HepG2 (cell line): ENCODE results near the gene RIOK3. TPM values are rescaled to one million over a fixed set of nuclear protein-coding genes. Genes with fewer than 3 reads are reported as not detected.

Source experiments
- ATAC-seq: fragments of 200-7000 bp; cut with Tn5 transposase; 3 replicates; pipeline ENCODE4 v1.9.1; 2020; ENCODE audit warnings: mild to moderate bottlenecking, moderate library complexity
- BruUV-seq: library from RNA; stranded (reverse); fragments of 400-500 nt; replicated peaks from 2 replicates; lab custom pipeline; 2021; lab: Mats Ljungman, UMichigan
- CTCF ChIA-PET: fragments of 300-600 bp; formaldehyde crosslinking; extraction: SDS; loops from one replicate; lab custom pipeline; 2021; ENCODE audit warnings: low total read pairs, inconsistent platforms, low intra/inter-chr PET ratio; lab: Yijun Ruan, JAX
- POLR2A ChIA-PET: fragments of 350-600 bp; sonication (Branson Sonifier 250); formaldehyde crosslinking; loops from one replicate; lab custom pipeline; 2020; ENCODE audit warnings: antibody characterized with exemption, inconsistent platforms; lab: Yijun Ruan, JAX
- DNase-seq: peaks from one replicate; pipeline ENCODE4 v3.0.0-alpha.2; 2015; ENCODE audit warnings: low spot score
- FAIRE-seq: peaks from 3 replicates; lab custom pipeline; 2011; peaks lifted over from hg19 to GRCh38; lab: Jason Lieb, UNC
- H2AFZ ChIP-seq: one replicate; pipeline ENCODE4 v1.6.1; 2011; ENCODE audit warnings: low read length, inconsistent platforms
- H3K27ac ChIP-seq: fragments of 300-600 bp; 3 replicates; pipeline ENCODE4 v1.8.0; 2011; ENCODE audit warnings: mixed run types, mild to moderate bottlenecking, mixed read lengths, low read length, inconsistent platforms; ENCODE audit not compliant: insufficient read depth; ENCODE audit errors: extremely low read length
- H3K27me3 ChIP-seq, 2 experiments: fragments of 200-600 bp in 1 of 2; 2 replicates in 1 of 2; 3 replicates in 1 of 2; pipeline versions ENCODE4 v1.6.0 to v1.8.0; 2011; ENCODE audit warnings: low read length in 2 of 2, mild to moderate bottlenecking in 2 of 2, moderate library complexity in 2 of 2, inconsistent platforms in 1 of 2; ENCODE audit not compliant: insufficient read depth in 2 of 2, control insufficient read depth in 1 of 2
- H3K36me3 ChIP-seq, 2 experiments: fragments of 200-600 bp in 1 of 2; replicated peaks in 1 of 2; 2 replicates in 1 of 2; 3 replicates in 1 of 2; pipeline versions ENCODE4 v1.5.1 to v1.8.0; 2011; ENCODE audit warnings: low read length in 2 of 2, inconsistent platforms in 1 of 2; ENCODE audit not compliant: insufficient read depth in 2 of 2, control insufficient read depth in 1 of 2
- H3K4me1 ChIP-seq: 2 replicates; pipeline ENCODE4 v1.5.1; 2012; ENCODE audit warnings: low read length, inconsistent platforms; ENCODE audit not compliant: insufficient read depth
- H3K4me2 ChIP-seq: 2 replicates; pipeline ENCODE4 v1.6.0; 2011; ENCODE audit warnings: low read depth, low read length, inconsistent platforms
- H3K4me3 ChIP-seq, 3 experiments: fragments of 200-600 bp in 1 of 3; sonication (generic), shearing (Covaris generic) in 1 of 3; replicated peaks in 1 of 3; 2 replicates each; pipeline ENCODE4 v1.5.1; 2011 to 2016; ENCODE audit warnings: low read length in 3 of 3, inconsistent platforms in 2 of 3, low read depth in 2 of 3, mild to moderate bottlenecking in 2 of 3, control low read depth in 1 of 3, mixed read lengths in 1 of 3; ENCODE audit not compliant: insufficient read depth in 1 of 3
- H3K79me2 ChIP-seq: one replicate; pipeline ENCODE4 v1.6.1; 2011; ENCODE audit warnings: low read length, inconsistent platforms; ENCODE audit not compliant: insufficient read depth
- H3K9ac ChIP-seq: 2 replicates; pipeline ENCODE4 v1.6.0; 2011; ENCODE audit warnings: mild to moderate bottlenecking, low read depth, low read length, inconsistent platforms; ENCODE audit not compliant: insufficient read depth
- H3K9me3 ChIP-seq: 2 replicates; pipeline ENCODE4 v1.5.1; 2012; ENCODE audit warnings: mild to moderate bottlenecking, low read length
- H4K20me1 ChIP-seq: 2 replicates; pipeline ENCODE4 v1.6.0; 2011; ENCODE audit warnings: inconsistent platforms, mild to moderate bottlenecking, low read length, moderate library complexity; ENCODE audit not compliant: insufficient read depth
- CBX1 ChIP-seq: IDR thresholded peaks from one replicate; pipeline ENCODE4 v1.6.1; 2016; ENCODE audit warnings: antibody characterized with exemption, low read depth
- CREB1 ChIP-seq, 2 experiments: fragments of 450-650 bp in 1 of 2; IDR thresholded peaks; 2 replicates each; pipeline ENCODE4 v1.6.1; 2016 to 2017; ENCODE audit warnings: control low read depth in 1 of 2, mild to moderate bottlenecking in 1 of 2, missing compliant biosample characterization in 1 of 2, missing genetic modification characterization in 1 of 2
- DMAP1 ChIP-seq: IDR thresholded peaks from 2 replicates; pipeline ENCODE4 v1.6.1; 2016
- FOSL1 ChIP-seq: sonication (generic); formaldehyde crosslinking; IDR thresholded peaks from 2 replicates; pipeline ENCODE4 v1.9.0; 2021; ENCODE audit warnings: missing genetic modification reagents, borderline replicate concordance
- FOXA1 ChIP-seq, 2 experiments: fragments of 450-650 bp in 1 of 2; sonication (generic) in 1 of 2; formaldehyde crosslinking in 1 of 2; IDR thresholded peaks; 2 replicates each; pipeline versions ENCODE4 v1.4.0 to v1.6.1; 2016 to 2020; ENCODE audit warnings: missing genetic modification reagents in 1 of 2
- JUND ChIP-seq: sonication (generic); formaldehyde crosslinking; IDR thresholded peaks from 2 replicates; pipeline ENCODE4 v1.8.0; 2022; ENCODE audit warnings: mild to moderate bottlenecking, missing genetic modification reagents
- MAFF ChIP-seq: IDR thresholded peaks from 2 replicates; pipeline ENCODE4 v1.6.1; 2011; ENCODE audit warnings: low read depth, low read length, improper control_type of control experiment
- NR3C1 ChIP-seq: sonication (generic); formaldehyde crosslinking; IDR thresholded peaks from 2 replicates; pipeline ENCODE4 v1.4.0; 2020; ENCODE audit warnings: missing genetic modification reagents
- RELA ChIP-seq: sonication (generic); formaldehyde crosslinking; IDR thresholded peaks from 2 replicates; pipeline ENCODE4 v1.4.0; 2020; ENCODE audit warnings: missing genetic modification reagents
- YEATS4 ChIP-seq: sonication (generic); formaldehyde crosslinking; IDR thresholded peaks from 2 replicates; pipeline ENCODE4 v1.4.0; 2020; ENCODE audit warnings: missing genetic modification reagents, borderline replicate concordance
- ZBTB25 ChIP-seq: IDR thresholded peaks from 2 replicates; pipeline ENCODE4 v1.6.1; 2018; ENCODE audit warnings: missing genetic modification reagents
- ZNF337 ChIP-seq: sonication (generic); formaldehyde crosslinking; IDR thresholded peaks from 2 replicates; pipeline ENCODE4 v1.5.1; 2020; ENCODE audit warnings: missing genetic modification reagents, low read depth, mild to moderate bottlenecking, borderline replicate concordance
- ZNF501 ChIP-seq: sonication (generic); formaldehyde crosslinking; IDR thresholded peaks from 2 replicates; pipeline ENCODE4 v1.5.1; 2020; ENCODE audit warnings: mild to moderate bottlenecking, moderate library complexity, missing genetic modification reagents
- ZNF564 ChIP-seq: sonication (generic); formaldehyde crosslinking; IDR thresholded peaks from 2 replicates; pipeline ENCODE4 v1.8.1; 2023; ENCODE audit warnings: mild to moderate bottlenecking, missing genetic modification reagents
- ZNF670 ChIP-seq: sonication (generic); formaldehyde crosslinking; IDR thresholded peaks from 2 replicates; pipeline ENCODE4 v1.8.0; 2022; ENCODE audit warnings: mild to moderate bottlenecking, missing genetic modification reagents, borderline replicate concordance
- WGBS: methylation state at CpG from one replicate; pipeline ENCODE4 v1.1.6; 2017; ENCODE audit warnings: low lambda C conversion rate; 5-methylcytosine and 5-hydroxymethylcytosine counted together
- in situ Hi-C: cut with HindIII; loops from 2 replicates; pipeline ENCODE4 v1.10.0; 2017; ENCODE audit warnings: low pct_unique_long_range_greater_than_20kb; ENCODE audit not compliant: extremely low pct_ligation_motif_present
- intact Hi-C: fragments of 100-400 bp; cut with micrococcal nuclease; formaldehyde crosslinking; loops from one replicate; pipeline ENCODE4 v1.10.0; 2022; ENCODE audit not compliant: unreplicated experiment
- polyA plus RNA-seq, 8 experiments: library from polyadenylated mRNA; depleted of rRNA in 3 of 8; stranded (reverse) in 7 of 8; unstranded in 1 of 8; fragments of >200 nt; fragmentation: Illumina TruSeq in 4 of 8; extraction: Trizol in 4 of 8; gene quantifications; 2 replicates each; pipeline versions ENCODE4 v1.2.1 to v1.2.3, GENCODE V29; 2011 to 2016; ENCODE audit warnings: low read depth in 4 of 8, missing spikeins in 1 of 8, mixed read lengths in 1 of 8; ENCODE audit not compliant: insufficient read depth in 1 of 8
- total RNA-seq, 5 experiments: library from RNA; depleted of rRNA; stranded (reverse); fragments of >200 nt; fragmentation: Illumina TruSeq; extraction: Trizol; gene quantifications; 2 replicates each; pipeline ENCODE4 v1.2.3, GENCODE V29; 2016; ENCODE audit warnings: low read depth in 1 of 5

The RIOK3 gene
- total and polyA plus RNA-seq, 2 of the 13 experiments (the other 11 are each of a cell fraction or from before 2014, with no cell fraction given) = 26.7 to 36.0 TPM

- TF ChIP-seq FOSL1 (CRISPR knock-in tag) (no peak), NR3C1 (CRISPR knock-in tag) (no peak), ZNF501 (no peak), CREB1 (IDR thresholded peaks at IDR 0.05) (no peak), CREB1 (CRISPR knock-in tag; IDR thresholded peaks at IDR 0.05) (peak; percentile 13; the same call in 1 of the 2 replicates), ZNF337 (CRISPR knock-in tag) (no peak), ZBTB25 (no peak), CBX1 (no peak), RELA (CRISPR knock-in tag) (no peak)
Observed at GRCh38 chr18:23422751-23423418, 30.2 kb upstream of the RIOK3 start (continued).

- no peaks in the 10 kb centered on the region for H3K36me3 ChIP-seq
- no peak overlapping the region for H3K9ac ChIP-seq
- CTCF ChIA-PET = no interaction called here
- peaks cover 29% of the 10 kb centered on the region for H3K4me1 ChIP-seq
- no peaks in the 10 kb centered on the region for H3K9me3 ChIP-seq
- no peak overlapping the region for H2AFZ ChIP-seq
- no peaks in the 10 kb centered on the region for H3K27me3 ChIP-seq
- ATAC-seq = no peak
- intact Hi-C loops (no loop called here), in situ Hi-C loops (loop anchor here (25.0 kb wide), 1 partner anchor 612 kb away; no protein-coding TSS in a partner anchor)
- no peak for DNase-seq
- no peaks in the 10 kb centered on the region for H4K20me1 ChIP-seq
- TF ChIP-seq MAFF = no peak
- TF ChIP-seq ZNF670 (CRISPR knock-in tag) = no peak
- no peak for TF ChIP-seq DMAP1 (CRISPR knock-in tag)
- no peak for TF ChIP-seq FOXA1 (IDR thresholded peaks at IDR 0.05)
- TF ChIP-seq FOXA1 (CRISPR knock-in tag; IDR thresholded peaks at IDR 0.05) = no peak
- no peak for TF ChIP-seq JUND (CRISPR knock-in tag)
- no peak for TF ChIP-seq ZNF564 (CRISPR knock-in tag)
- no peak for TF ChIP-seq YEATS4 (CRISPR knock-in tag)
- no peak overlapping the region for H3K4me3 ChIP-seq
- BruUV-seq = no TSS peak
- H3K27ac ChIP-seq = no peak overlapping the region
- POLR2A ChIA-PET = no interaction called here
- H3K79me2 ChIP-seq = no peaks in the 10 kb centered on the region
- no peak overlapping the region for H3K4me2 ChIP-seq
- no peak for FAIRE-seq
- whole genome bisulfite sequencing = 74% methylated on average over 4 of the region's 4 CpGs
Observed at GRCh38 chr18:23424616-23425015, 28.5 kb upstream of the RIOK3 start.
